K562 (cell line): ENCODE measurements around the gene ZNF506.
"Not testable (repeated sequence)": the region's sequence is repeated elsewhere in the genome, so short reads cannot be mapped to it uniquely, and the experiment has no call there.

Source experiments
- CC2D1A ChIP-seq: fragments of 450-650 bp; IDR thresholded peaks from 2 replicates; pipeline ENCODE4 v1.6.1; 2017; ENCODE audit warnings: mild to moderate bottlenecking
- EZH2 ChIP-seq: IDR thresholded peaks from 2 replicates; pipeline ENCODE4 v1.6.1; 2012; ENCODE audit warnings: low read depth, mild to moderate bottlenecking, inconsistent platforms, low read length, borderline replicate concordance
- HNRNPLL ChIP-seq: fragments of 200-400 bp; formaldehyde crosslinking; IDR thresholded peaks from 2 replicates; pipeline ENCODE4 v1.6.1; 2017; ENCODE audit warnings: low read length, low read depth, mild to moderate bottlenecking; ENCODE audit not compliant: poor library complexity, severe bottlenecking
- LCOR ChIP-seq: sonication (generic); formaldehyde crosslinking; IDR thresholded peaks from 2 replicates; pipeline ENCODE4 v1.8.0; 2022; ENCODE audit warnings: mild to moderate bottlenecking, missing genetic modification reagents
- NCOR1 ChIP-seq: fragments of 450-650 bp; IDR thresholded peaks from 2 replicates; pipeline ENCODE4 v1.6.1; 2016; ENCODE audit warnings: mild to moderate bottlenecking, moderate library complexity
- POLR2AphosphoS5 ChIP-seq: IDR thresholded peaks from 2 replicates; pipeline ENCODE4 v1.6.1; 2011; ENCODE audit warnings: mild to moderate bottlenecking, low read depth, low read length, moderate library complexity; ENCODE audit not compliant: control insufficient read depth, insufficient read depth
- RAD21 ChIP-seq, 2 experiments: fragments of 250-450 bp in 1 of 2; fragments of 450-650 bp in 1 of 2; sonication (Bioruptor Pico) in 1 of 2; formaldehyde crosslinking in 1 of 2; IDR thresholded peaks in 1 of 2; conservative IDR thresholded peaks in 1 of 2; 2 replicates each; pipeline versions ENCODE4 v1.4.0 to v1.8.0; 2020 to 2022; ENCODE audit warnings: mild to moderate bottlenecking in 2 of 2, moderate library complexity in 1 of 2
- SAP30 ChIP-seq: fragments of 200-600 bp; sonication (generic); IDR thresholded peaks from 2 replicates; pipeline ENCODE4 v1.6.1; 2012; ENCODE audit warnings: borderline replicate concordance, low read depth, mild to moderate bottlenecking, moderate library complexity, low read length, control low read depth, inconsistent platforms; ENCODE audit not compliant: insufficient read depth, poor library complexity, severe bottlenecking
- ZC3H4 ChIP-seq: sonication (generic); formaldehyde crosslinking; IDR thresholded peaks from 2 replicates; pipeline ENCODE4 v1.9.0; 2021; ENCODE audit warnings: missing genetic modification reagents, borderline replicate concordance
- TF ChIP-seq, protein P1 (sequence below), 3 experiments: IDR thresholded peaks in 2 of 3; conservative IDR thresholded peaks in 1 of 3; 2 replicates each; pipeline ENCODE4 v1.5.1; 2011 to 2012; ENCODE audit warnings: low read length in 3 of 3, mild to moderate bottlenecking in 3 of 3, control low read depth in 2 of 3, improper control_type of control experiment in 1 of 3, inconsistent platforms in 1 of 3, low read depth in 1 of 3, mixed read lengths in 1 of 3, moderate library complexity in 1 of 3; ENCODE audit not compliant: insufficient read depth in 2 of 3
- TF ChIP-seq, protein P2 (sequence below): sonication (generic); formaldehyde crosslinking; IDR thresholded peaks from 2 replicates; pipeline ENCODE4 v1.8.0; 2022; ENCODE audit warnings: missing genetic modification reagents, mild to moderate bottlenecking, borderline replicate concordance

DNA sequence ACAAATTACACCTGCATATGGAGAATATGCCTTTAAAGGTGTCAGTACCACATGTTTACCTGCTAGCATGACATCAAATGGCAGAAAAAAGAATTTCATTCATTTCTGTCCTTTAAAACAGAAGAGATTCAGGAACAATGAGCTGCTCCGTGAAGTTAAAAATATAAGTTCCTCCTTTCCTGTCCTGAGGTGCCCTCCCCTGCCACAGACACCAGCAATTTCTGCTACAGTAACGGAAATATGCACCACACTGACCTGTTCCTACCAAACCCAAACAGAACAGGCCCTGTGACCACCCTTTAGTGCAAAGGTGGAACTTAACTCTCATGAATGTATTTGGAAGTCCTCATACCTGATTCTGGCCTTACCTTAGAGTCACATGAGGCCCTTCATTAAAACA, 30.2 kb upstream of the ZNF506 start:
- TF ChIP-seq NCOR1; LCOR (CRISPR knock-in tag); ZC3H4 (CRISPR knock-in tag); CC2D1A; RAD21 (CRISPR knock-in tag; conservative IDR thresholded peaks at IDR 0.05 in 1 of 2, IDR thresholded peaks at IDR 0.05 in 1 of 2); EZH2; HNRNPLL; POLR2AphosphoS5; SAP30: not testable (repeated sequence)
- TF ChIP-seq, protein P1, sequence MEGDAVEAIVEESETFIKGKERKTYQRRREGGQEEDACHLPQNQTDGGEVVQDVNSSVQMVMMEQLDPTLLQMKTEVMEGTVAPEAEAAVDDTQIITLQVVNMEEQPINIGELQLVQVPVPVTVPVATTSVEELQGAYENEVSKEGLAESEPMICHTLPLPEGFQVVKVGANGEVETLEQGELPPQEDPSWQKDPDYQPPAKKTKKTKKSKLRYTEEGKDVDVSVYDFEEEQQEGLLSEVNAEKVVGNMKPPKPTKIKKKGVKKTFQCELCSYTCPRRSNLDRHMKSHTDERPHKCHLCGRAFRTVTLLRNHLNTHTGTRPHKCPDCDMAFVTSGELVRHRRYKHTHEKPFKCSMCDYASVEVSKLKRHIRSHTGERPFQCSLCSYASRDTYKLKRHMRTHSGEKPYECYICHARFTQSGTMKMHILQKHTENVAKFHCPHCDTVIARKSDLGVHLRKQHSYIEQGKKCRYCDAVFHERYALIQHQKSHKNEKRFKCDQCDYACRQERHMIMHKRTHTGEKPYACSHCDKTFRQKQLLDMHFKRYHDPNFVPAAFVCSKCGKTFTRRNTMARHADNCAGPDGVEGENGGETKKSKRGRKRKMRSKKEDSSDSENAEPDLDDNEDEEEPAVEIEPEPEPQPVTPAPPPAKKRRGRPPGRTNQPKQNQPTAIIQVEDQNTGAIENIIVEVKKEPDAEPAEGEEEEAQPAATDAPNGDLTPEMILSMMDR (IDR thresholded peaks at IDR 0.05 in 2 of 3, conservative IDR thresholded peaks at IDR 0.05 in 1 of 3; ENCODE audit: insufficient read depth in 2 of 3, low read depth in 1 of 3, low read length in 3 of 3) = not testable (repeated sequence)
- TF ChIP-seq, protein P2, sequence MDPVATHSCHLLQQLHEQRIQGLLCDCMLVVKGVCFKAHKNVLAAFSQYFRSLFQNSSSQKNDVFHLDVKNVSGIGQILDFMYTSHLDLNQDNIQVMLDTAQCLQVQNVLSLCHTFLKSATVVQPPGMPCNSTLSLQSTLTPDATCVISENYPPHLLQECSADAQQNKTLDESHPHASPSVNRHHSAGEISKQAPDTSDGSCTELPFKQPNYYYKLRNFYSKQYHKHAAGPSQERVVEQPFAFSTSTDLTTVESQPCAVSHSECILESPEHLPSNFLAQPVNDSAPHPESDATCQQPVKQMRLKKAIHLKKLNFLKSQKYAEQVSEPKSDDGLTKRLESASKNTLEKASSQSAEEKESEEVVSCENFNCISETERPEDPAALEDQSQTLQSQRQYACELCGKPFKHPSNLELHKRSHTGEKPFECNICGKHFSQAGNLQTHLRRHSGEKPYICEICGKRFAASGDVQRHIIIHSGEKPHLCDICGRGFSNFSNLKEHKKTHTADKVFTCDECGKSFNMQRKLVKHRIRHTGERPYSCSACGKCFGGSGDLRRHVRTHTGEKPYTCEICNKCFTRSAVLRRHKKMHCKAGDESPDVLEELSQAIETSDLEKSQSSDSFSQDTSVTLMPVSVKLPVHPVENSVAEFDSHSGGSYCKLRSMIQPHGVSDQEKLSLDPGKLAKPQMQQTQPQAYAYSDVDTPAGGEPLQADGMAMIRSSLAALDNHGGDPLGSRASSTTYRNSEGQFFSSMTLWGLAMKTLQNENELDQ (CRISPR knock-in tag) = not testable (repeated sequence)
